ENCODE data around the gene TAPT1. TPM values are rescaled to one million over a fixed set of nuclear protein-coding genes. Genes with fewer than 3 reads are reported as not detected.

Gene TAPT1
- total and polyA plus RNA-seq, 2 donors: 26.4 to 29.0 TPM

DNA sequence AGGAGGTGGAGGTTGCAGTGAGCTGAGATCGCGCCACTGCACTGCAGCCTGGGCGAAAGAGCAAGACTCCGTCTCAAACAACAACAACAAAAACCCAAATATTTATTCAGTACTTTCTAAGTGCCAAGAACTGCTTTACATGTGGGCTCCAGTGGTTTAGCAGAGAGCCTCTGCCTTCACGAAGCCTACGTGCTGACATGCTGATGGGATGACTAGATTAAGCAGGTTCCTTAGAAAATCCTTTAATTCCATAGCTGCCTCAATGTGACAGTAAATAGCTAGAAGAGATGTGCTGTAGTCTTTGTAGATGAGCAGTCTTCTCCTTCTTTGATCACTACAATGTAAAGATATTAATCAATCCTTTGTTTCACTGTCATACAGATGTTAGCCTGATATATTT, 49.6 kb downstream of the TAPT1 start:
- no peaks in the 10 kb centered on the region for H3K27me3 ChIP-seq (ENCODE audit: control insufficient read depth in 2 of 2, insufficient read depth in 1 of 2, low read length in 1 of 2)
- WGBS: 98% methylated on average over 6 of the region's 6 CpGs
- H3K4me3 ChIP-seq (ENCODE audit: low read length in 2 of 2): no peak overlapping the region
- no peaks in the 10 kb centered on the region for H3K9me3 ChIP-seq (ENCODE audit: control insufficient read depth in 2 of 2, insufficient read depth in 1 of 2, low read length in 1 of 2)
- no peak for DNase-seq (ENCODE audit: low read depth in 6 of 9, low spot score in 9 of 9)
- no peaks in the 10 kb centered on the region for H3K4me1 ChIP-seq (ENCODE audit: control insufficient read depth in 2 of 2, insufficient read depth in 2 of 2, low read length in 2 of 2)
- H3K36me3 ChIP-seq (ENCODE audit: control insufficient read depth in 2 of 2, insufficient read depth in 2 of 2, low read length in 1 of 2): peaks cover 13 to 44% of the 10 kb centered on the region in 2 donors
- H3K27ac ChIP-seq (ENCODE audit: low read depth in 1 of 2, low read length in 1 of 2): no peak overlapping the region

DNA sequence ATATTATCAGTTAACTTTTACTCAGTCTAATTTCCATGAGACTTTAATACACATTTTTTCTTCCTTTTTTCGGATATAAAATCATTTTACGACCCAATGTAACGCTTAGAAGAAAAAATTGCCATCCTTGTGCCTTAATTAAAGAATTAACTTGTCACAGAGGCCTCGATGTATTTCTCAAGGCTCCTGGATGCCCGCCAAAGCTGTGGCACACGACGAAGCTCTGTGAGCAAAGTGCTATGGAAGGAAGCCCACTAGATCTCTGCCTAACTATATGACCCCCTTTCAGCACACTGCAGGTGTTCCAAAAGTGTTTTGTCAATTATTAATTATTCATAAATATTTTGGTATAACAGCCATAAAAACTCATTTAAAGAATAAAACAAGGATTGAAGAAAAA, 54.4 kb downstream of the TAPT1 start:
- WGBS: 91% methylated on average over 7 of the region's 7 CpGs
- Histone ChIP-seq H3K4me3 (ENCODE audit: low read length in 2 of 2) (no peak overlapping the region), H3K27ac (ENCODE audit: low read depth in 1 of 2, low read length in 1 of 2) (no peak overlapping the region), H3K36me3 (ENCODE audit: control insufficient read depth in 2 of 2, insufficient read depth in 2 of 2, low read length in 1 of 2) (peaks cover 25 to 49% of the 10 kb centered on the region in 2 donors), H3K27me3 (ENCODE audit: control insufficient read depth in 2 of 2, insufficient read depth in 1 of 2, low read length in 1 of 2) (no peaks in the 10 kb centered on the region), H3K9me3 (ENCODE audit: control insufficient read depth in 2 of 2, insufficient read depth in 1 of 2, low read length in 1 of 2) (no peaks in the 10 kb centered on the region), H3K4me1 (ENCODE audit: control insufficient read depth in 2 of 2, insufficient read depth in 2 of 2, low read length in 2 of 2) (no peaks in the 10 kb centered on the region)
- DNase-seq (ENCODE audit: low read depth in 6 of 9, low spot score in 9 of 9): no peak

DNA sequence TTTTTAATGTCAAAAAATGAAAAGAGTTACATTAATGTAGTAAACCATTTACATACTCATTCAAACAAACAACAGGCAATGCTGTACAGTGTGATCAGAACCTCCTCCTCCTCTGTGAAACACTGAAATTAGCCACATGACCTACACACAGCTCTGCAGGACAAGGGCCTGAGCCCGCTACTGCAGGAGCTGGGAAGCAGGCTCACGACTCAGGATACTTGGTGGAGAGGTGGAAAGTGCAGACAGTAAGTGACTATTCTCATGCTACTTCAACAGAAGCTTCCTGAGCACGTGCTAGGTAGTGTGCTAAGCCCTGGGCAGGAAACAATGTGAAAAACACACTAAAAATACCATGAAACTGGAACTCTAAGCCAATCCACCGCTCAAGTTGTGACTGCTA, 56.8 kb downstream of the TAPT1 start:
- no peak for DNase-seq (ENCODE audit: low read depth in 6 of 9, low spot score in 9 of 9)
- Histone ChIP-seq H3K36me3 (ENCODE audit: control insufficient read depth in 2 of 2, insufficient read depth in 2 of 2, low read length in 1 of 2) (peaks cover 42 to 64% of the 10 kb centered on the region in 2 donors), H3K4me1 (ENCODE audit: control insufficient read depth in 2 of 2, insufficient read depth in 2 of 2, low read length in 2 of 2) (no peaks in the 10 kb centered on the region), H3K9me3 (ENCODE audit: control insufficient read depth in 2 of 2, insufficient read depth in 1 of 2, low read length in 1 of 2) (no peaks in the 10 kb centered on the region), H3K4me3 (ENCODE audit: low read length in 2 of 2) (no peak overlapping the region), H3K27ac (ENCODE audit: low read depth in 1 of 2, low read length in 1 of 2) (no peak overlapping the region), H3K27me3 (ENCODE audit: control insufficient read depth in 2 of 2, insufficient read depth in 1 of 2, low read length in 1 of 2) (no peaks in the 10 kb centered on the region)
- WGBS: 92% methylated on average over 4 of the region's 4 CpGs

DNA sequence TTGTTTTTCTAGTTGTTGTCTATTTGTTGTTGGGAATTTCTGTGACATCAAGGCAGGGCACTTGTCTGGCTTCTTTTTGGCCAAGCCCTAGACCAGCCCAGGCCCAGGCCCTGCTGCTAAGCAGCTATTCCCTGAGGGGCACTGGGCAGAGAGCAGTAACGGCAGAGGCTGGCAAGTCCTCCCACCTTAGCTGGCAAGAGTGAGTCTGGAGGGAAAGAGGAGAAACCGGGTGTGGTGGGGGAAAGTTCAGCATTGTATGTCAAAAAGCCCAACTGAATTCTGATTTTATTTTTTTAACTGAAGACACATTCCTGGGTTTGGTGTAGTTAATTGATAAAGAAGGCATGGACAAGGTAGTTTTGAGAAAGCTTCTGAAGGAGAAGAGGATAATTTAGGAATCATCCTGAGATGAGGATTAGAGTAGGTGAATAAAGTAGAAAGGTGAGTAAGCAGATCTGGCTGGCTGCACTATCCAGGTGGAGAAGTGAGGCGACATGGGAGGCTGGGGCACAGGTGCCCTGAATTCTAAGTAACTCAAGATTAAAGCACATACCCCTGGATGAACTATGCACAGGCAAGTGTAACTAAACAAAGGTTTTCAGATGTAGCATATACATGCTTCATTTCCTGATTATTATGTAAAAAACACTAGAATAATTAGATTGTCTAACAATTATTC, 57.4 kb downstream of the TAPT1 start:
- H3K4me1 ChIP-seq (ENCODE audit: control insufficient read depth in 2 of 2, insufficient read depth in 2 of 2, low read length in 2 of 2): no peaks in the 10 kb centered on the region
- H3K27me3 ChIP-seq (ENCODE audit: control insufficient read depth in 2 of 2, insufficient read depth in 1 of 2, low read length in 1 of 2): no peaks in the 10 kb centered on the region
- H3K9me3 ChIP-seq (ENCODE audit: control insufficient read depth in 2 of 2, insufficient read depth in 1 of 2, low read length in 1 of 2): no peaks in the 10 kb centered on the region
- H3K27ac ChIP-seq (ENCODE audit: low read depth in 1 of 2, low read length in 1 of 2): no peak overlapping the region
- no peak for DNase-seq (ENCODE audit: low read depth in 6 of 9, low spot score in 9 of 9)
- 94% methylated on average over 3 of the region's 3 CpGs for WGBS
- peaks cover 48 to 65% of the 10 kb centered on the region in 2 donors for H3K36me3 ChIP-seq (ENCODE audit: control insufficient read depth in 2 of 2, insufficient read depth in 2 of 2, low read length in 1 of 2)
- no peak overlapping the region for H3K4me3 ChIP-seq (ENCODE audit: low read length in 2 of 2)

GRCh38 chr4:16168144-16168543, 58.1 kb downstream of the TAPT1 start:
- no peak overlapping the region for H3K27ac ChIP-seq (ENCODE audit: low read depth in 1 of 2, low read length in 1 of 2)
- H3K4me1 ChIP-seq (ENCODE audit: control insufficient read depth in 2 of 2, insufficient read depth in 2 of 2, low read length in 2 of 2): no peaks in the 10 kb centered on the region
- H3K36me3 ChIP-seq (ENCODE audit: control insufficient read depth in 2 of 2, insufficient read depth in 2 of 2, low read length in 1 of 2): peaks cover 53 to 72% of the 10 kb centered on the region in 2 donors
- DNase-seq (ENCODE audit: low read depth in 6 of 9, low spot score in 9 of 9): no peak
- WGBS: 98% methylated on average over 8 of the region's 8 CpGs
- no peaks in the 10 kb centered on the region for H3K27me3 ChIP-seq (ENCODE audit: control insufficient read depth in 2 of 2, insufficient read depth in 1 of 2, low read length in 1 of 2)
- H3K9me3 ChIP-seq (ENCODE audit: control insufficient read depth in 2 of 2, insufficient read depth in 1 of 2, low read length in 1 of 2): no peaks in the 10 kb centered on the region
- no peak overlapping the region for H3K4me3 ChIP-seq (ENCODE audit: low read length in 2 of 2)

DNA sequence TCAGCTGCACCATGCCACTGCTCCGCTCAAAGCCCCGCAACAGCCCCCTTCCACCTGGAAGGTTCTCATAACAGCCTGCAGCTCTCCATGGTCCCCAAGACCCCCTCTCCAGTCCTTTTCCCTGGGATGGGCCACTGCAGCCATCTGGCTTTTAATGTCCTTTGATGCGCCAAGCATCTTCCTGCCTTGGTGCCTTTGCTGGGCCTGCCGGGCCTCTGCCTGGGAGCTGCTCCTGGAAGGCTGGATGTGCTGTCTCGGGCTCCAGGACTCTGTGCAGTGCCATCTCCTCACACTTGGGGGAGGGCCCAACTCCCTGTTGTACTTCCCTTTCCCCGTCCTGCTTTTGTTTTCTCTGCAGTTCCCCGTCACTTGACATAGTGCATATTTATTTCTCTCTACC, 60.3 kb downstream of the TAPT1 start:
- DNase-seq (ENCODE audit: low read depth in 6 of 9, low spot score in 9 of 9): no peak
- no peaks in the 10 kb centered on the region for H3K4me1 ChIP-seq (ENCODE audit: control insufficient read depth in 2 of 2, insufficient read depth in 2 of 2, low read length in 2 of 2)
- 97% methylated on average over 7 of the region's 7 CpGs for WGBS

GRCh38 chr4:16162891-16163290, 63.4 kb downstream of the TAPT1 start:
- Histone ChIP-seq H3K36me3 (ENCODE audit: control insufficient read depth in 2 of 2, insufficient read depth in 2 of 2, low read length in 1 of 2) (peaks cover 44 to 56% of the 10 kb centered on the region in 2 donors), H3K27me3 (ENCODE audit: control insufficient read depth in 2 of 2, insufficient read depth in 1 of 2, low read length in 1 of 2) (no peaks in the 10 kb centered on the region), H3K27ac (ENCODE audit: low read depth in 1 of 2, low read length in 1 of 2) (no peak overlapping the region), H3K9me3 (ENCODE audit: control insufficient read depth in 2 of 2, insufficient read depth in 1 of 2, low read length in 1 of 2) (no peaks in the 10 kb centered on the region), H3K4me3 (ENCODE audit: low read length in 2 of 2) (no peak overlapping the region), H3K4me1 (ENCODE audit: control insufficient read depth in 2 of 2, insufficient read depth in 2 of 2, low read length in 2 of 2) (no peaks in the 10 kb centered on the region)
- WGBS: 96% methylated on average over 4 of the region's 4 CpGs
- no peak for DNase-seq (ENCODE audit: low read depth in 6 of 9, low spot score in 9 of 9)

More for the DNA sequence above, 60.3 kb downstream of the TAPT1 start:
- Histone ChIP-seq H3K27me3 (ENCODE audit: control insufficient read depth in 2 of 2, insufficient read depth in 1 of 2, low read length in 1 of 2) (no peaks in the 10 kb centered on the region), H3K36me3 (ENCODE audit: control insufficient read depth in 2 of 2, insufficient read depth in 2 of 2, low read length in 1 of 2) (peaks cover 57 to 71% of the 10 kb centered on the region in 2 donors), H3K27ac (ENCODE audit: low read depth in 1 of 2, low read length in 1 of 2) (no peak overlapping the region), H3K4me3 (ENCODE audit: low read length in 2 of 2) (no peak overlapping the region), H3K9me3 (ENCODE audit: control insufficient read depth in 2 of 2, insufficient read depth in 1 of 2, low read length in 1 of 2) (no peaks in the 10 kb centered on the region)

GRCh38 chr4:16161851-16162408, 64.3 kb downstream of the TAPT1 start:
- Histone ChIP-seq H3K36me3 (ENCODE audit: control insufficient read depth in 2 of 2, insufficient read depth in 2 of 2, low read length in 1 of 2) (peaks cover 44 to 52% of the 10 kb centered on the region in 2 donors), H3K27ac (ENCODE audit: low read depth in 1 of 2, low read length in 1 of 2) (no peak overlapping the region)
- 68% methylated on average over 6 of the region's 6 CpGs for WGBS

DNA sequence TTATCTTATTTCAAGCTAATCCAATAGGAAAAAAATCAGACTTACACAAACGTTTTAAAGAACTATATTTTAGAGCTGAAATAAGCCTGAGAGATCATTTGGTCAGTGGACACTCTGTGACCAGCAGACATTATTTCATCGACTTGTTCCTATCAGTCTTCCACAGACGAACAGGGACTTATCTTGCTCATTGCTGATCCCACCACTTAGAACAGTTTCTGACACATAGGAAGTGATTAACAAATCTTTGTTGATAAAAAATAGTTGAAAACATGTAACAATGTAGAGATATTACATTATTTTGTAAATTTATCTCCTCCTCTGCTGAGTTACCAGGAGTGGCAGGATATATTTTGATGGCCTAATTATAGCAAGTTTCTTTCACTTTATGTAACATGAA, 65.8 kb downstream of the TAPT1 start:
- H3K4me1 ChIP-seq (ENCODE audit: control insufficient read depth in 2 of 2, insufficient read depth in 2 of 2, low read length in 2 of 2): no peaks in the 10 kb centered on the region
- H3K9me3 ChIP-seq (ENCODE audit: control insufficient read depth in 2 of 2, insufficient read depth in 1 of 2, low read length in 1 of 2): no peaks in the 10 kb centered on the region
- DNase-seq (ENCODE audit: low read depth in 6 of 9, low spot score in 9 of 9): no peak
- H3K27me3 ChIP-seq (ENCODE audit: control insufficient read depth in 2 of 2, insufficient read depth in 1 of 2, low read length in 1 of 2): no peaks in the 10 kb centered on the region
- WGBS: 96% methylated on average over 3 of the region's 3 CpGs
- no peak overlapping the region for H3K4me3 ChIP-seq (ENCODE audit: low read length in 2 of 2)
- peaks cover 31 to 37% of the 10 kb centered on the region in 2 donors for H3K36me3 ChIP-seq (ENCODE audit: control insufficient read depth in 2 of 2, insufficient read depth in 2 of 2, low read length in 1 of 2)
- H3K27ac ChIP-seq (ENCODE audit: low read depth in 1 of 2, low read length in 1 of 2): no peak overlapping the region

More at GRCh38 chr4:16161851-16162408, 64.3 kb downstream of the TAPT1 start:
- H3K4me3 ChIP-seq (ENCODE audit: low read length in 2 of 2): no peak overlapping the region
- H3K4me1 ChIP-seq (ENCODE audit: control insufficient read depth in 2 of 2, insufficient read depth in 2 of 2, low read length in 2 of 2): no peaks in the 10 kb centered on the region
- no peak for DNase-seq (ENCODE audit: low read depth in 6 of 9, low spot score in 9 of 9)
- no peaks in the 10 kb centered on the region for H3K27me3 ChIP-seq (ENCODE audit: control insufficient read depth in 2 of 2, insufficient read depth in 1 of 2, low read length in 1 of 2)
- no peaks in the 10 kb centered on the region for H3K9me3 ChIP-seq (ENCODE audit: control insufficient read depth in 2 of 2, insufficient read depth in 1 of 2, low read length in 1 of 2)
